ENCODE data around the gene UBR3.

UBR3 gene

GRCh38 chr2:170063456-170064235 is 236.4 kb downstream of the UBR3 start:
- no peak for DNase-seq

DNA sequence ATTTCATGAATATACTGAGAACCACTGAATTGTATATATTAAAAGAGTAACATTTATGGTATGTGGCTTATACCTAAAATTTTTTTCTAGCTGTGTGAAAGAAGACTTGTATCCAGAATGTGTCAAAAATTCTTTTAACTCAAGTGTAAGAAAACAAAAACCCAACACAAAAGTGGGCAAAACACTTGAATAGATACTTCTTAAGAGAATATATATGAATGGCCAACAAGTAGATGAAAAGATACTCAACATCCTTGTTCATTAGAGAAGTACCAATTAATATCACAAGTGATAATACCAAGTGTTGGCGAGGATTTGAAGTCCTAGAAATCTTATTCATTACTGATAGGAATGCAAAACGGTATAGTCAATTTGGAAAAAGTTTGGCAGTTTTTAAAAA is 243.5 kb downstream of the UBR3 start:
- no peak for DNase-seq

DNA sequence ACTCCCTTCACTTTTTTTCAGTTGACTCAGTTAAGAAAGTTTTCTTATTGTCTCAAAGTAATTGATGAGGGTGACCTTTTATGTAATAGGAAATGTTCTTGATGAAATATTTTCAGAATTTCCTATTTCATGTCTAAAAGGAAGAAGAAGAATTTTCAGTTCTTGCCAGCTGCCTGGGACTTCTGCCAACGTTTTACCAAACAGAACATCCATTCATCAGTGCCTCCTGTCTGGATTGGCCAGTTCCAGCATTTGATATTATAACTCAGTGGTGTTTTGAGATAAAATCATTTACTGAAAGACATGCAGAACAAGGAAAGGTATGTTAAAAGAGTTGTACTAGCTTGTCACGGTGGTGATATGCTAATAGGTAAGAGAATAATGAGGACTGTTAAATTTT is 246.0 kb downstream of the UBR3 start:
- DNase-seq: no peak

GRCh38 chr2:170076189-170076588 is 248.9 kb downstream of the UBR3 start:
- no peak for DNase-seq

DNA sequence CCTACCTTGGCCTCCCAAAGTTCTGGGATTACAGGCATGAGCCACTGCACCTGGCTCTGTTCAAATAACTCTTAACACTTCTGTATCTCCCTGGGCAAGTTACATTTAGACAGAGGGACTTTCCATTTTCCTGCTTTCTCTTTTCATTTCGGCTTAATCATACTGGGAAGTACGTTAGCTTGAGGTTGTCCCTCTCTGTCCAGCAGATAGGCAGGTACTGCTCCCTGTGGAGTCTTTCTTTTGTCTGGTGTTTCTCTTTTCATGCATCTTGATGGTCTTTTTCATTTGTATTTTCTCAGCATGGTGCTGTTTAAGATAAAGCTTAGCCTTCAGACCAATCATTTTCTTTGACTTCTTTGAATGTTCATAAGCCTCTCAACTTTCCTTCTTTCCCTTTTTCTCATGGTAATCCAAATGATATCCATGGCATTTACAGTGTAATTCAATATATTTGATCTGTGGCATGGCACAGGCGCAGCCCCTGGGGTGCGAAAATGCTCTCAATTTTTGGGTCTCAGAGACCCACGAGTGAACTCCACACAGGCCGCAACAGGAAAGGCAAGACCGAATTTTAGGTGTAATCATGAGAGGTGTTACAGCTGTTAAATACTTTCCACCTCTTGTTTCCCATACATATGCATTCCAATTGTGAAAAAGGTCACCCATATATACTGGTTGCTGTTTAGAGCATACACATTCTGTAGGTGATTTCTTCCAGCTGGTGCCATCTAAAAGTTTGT is 250.7 kb downstream of the UBR3 start:
- no peak for DNase-seq

- no peak for DNase-seq
Observed at GRCh38 chr2:170084820-170085491, 257.7 kb downstream of the UBR3 start.

- DNase-seq: no peak
Observed at GRCh38 chr2:170086117-170086688, 258.9 kb downstream of the UBR3 start.

DNA sequence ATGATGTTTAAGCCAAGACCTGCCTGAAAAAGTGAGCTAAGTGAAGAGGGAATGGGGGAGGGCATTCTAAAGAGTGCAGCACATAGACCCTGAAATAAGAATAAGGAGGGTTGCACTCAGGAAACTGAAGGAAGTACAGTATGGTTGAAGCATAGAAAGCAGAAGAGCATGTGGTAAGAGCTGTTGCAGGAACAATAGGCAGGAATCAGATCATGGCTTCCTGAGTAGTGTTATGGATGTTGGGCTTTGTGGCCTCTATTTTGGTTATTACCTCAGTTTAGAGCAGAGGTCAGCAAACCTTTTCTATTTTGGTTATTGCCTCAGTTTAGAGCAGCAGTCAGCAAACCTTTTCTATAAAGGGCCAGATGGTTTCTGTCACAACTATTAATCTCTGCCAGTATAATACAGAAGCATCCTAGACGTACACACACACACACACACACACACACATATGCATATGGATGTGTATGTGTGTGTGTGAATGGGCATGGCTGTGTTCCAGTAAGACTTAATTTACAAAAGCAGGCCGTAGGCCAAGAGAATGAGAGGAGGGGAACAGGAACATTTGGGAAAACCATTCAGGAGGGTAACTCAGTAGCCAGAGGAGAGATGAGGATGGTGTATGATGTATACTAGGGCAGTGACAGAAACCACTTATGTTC is 259.6 kb downstream of the UBR3 start:
- no peak for DNase-seq

DNA sequence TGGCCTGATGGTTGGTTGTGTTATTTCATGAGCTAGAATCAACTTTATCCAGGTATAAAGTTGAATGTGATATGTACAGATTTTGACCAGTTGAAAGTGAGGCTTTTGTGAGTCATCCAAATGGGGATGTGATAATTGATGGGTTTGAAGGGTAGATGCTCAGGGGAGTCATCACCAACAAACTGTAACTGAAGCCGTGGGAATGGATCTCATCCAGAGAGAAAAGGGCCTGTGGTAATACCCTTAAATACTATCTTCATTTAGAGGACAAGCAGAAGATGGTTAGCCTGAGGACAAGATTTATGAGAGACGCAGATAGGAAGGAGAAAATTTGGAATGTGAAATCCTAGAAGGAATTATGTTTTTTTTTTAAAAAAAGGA is 260.1 kb downstream of the UBR3 start:
- DNase-seq: no peak

DNA sequence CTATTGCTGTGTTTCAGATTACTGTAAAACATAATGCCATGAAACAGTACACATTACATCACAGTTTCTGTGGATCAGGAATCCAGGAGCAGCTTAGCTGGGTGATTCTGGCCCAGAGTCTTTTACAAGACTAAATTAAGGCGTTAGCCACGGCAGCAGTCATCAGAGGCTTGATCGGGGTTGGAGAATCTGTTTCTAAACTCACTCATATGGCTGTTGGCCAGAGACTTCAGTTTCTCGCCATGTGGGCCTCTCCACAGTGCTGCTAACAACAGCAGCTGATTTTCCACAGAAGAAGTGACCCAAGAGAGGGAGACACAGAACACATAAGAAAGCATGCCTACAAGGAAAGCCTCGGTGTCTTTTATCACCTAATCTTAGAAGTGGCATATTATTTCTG is 261.5 kb downstream of the UBR3 start:
- DNase-seq: no peak

DNA sequence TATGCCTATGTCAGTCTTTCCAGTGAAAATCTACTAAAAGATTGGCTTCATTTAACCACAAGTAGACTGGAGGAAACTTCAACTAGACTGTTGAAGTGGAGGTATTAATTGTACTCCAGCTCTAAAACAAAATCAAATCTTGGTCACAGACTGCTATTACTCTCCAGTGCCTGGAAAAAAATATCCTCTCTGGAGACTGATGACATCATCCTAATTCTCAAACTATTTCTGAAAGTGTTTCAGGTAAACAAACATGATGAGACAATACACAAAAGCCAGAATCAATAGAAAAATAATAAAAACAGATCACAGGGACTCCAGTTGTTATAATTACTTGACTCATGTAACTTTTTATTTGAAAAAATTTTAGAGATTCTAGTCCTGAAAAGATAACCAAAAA is 263.0 kb downstream of the UBR3 start:
- DNase-seq: no peak

DNA sequence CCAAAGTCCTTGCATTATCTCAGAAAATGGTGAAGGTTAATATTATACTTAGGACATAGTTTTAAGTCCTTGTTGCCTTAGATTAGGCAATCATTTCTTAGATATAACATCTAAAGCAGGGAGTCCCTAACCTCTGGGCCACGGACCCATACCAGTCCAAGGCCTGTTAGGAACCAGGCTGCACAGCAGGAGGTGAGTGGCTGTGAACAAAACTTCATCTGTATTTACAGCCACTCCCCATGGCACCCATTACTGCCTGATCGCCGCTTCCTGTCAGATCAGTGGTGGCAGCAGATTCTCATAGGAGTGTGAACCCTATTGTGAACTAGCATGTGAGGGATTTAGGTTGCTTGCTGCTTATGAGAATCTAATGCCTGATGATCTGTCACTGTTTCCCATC is 264.2 kb downstream of the UBR3 start:
- no peak for DNase-seq

GRCh38 chr2:170092436-170093060 is 265.3 kb downstream of the UBR3 start:
- DNase-seq: no peak

DNA sequence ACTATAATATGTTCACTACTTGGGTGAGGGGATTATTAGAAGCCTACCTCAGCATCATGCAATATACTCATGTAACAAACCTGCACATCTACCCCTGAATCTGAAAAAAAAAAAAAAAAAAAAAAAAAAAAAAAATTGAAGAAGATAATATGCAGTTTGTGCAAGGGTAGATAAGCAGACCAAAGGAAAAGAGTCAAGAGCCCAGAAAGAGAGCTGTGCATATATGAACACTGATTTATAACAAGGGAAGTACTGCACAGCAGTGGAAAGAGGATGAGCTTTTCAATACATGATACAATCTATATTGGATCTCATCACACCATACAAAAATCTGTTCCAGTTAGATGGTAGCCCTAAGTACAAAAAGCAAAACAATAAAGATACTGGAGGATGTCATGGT is 268.1 kb downstream of the UBR3 start:
- DNase-seq: no peak

DNA sequence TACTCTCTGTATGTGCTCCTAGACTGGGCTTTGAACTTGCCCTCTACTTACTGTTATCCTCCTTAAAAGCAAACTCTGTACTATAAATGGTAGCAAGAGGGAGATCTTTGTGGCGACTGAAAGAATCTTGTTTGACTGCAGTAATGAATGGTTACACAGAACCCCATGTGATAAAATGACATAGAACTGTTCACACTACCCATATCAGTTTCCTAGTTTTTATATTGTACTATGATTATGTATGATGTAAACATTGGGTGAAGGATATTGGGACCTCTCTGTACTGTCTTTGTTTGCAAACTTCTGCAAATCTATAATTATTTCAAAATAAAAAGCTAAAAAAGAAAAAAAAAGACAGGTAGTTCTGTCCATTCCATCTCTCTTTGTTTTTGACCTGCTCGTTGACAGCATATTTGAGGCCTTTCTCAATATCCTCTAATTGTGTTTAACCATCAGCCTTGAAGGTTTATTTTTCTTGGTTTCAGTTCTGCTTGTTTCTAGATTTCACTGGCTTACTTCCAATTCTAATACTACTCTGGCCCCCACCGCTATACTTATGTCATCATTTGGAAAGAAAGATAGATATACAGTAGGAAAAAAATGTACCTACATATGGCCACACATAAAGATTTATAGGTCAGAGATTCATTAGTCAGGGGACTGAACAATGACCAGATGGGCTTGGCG is 271.5 kb downstream of the UBR3 start:
- no peak for DNase-seq

DNA sequence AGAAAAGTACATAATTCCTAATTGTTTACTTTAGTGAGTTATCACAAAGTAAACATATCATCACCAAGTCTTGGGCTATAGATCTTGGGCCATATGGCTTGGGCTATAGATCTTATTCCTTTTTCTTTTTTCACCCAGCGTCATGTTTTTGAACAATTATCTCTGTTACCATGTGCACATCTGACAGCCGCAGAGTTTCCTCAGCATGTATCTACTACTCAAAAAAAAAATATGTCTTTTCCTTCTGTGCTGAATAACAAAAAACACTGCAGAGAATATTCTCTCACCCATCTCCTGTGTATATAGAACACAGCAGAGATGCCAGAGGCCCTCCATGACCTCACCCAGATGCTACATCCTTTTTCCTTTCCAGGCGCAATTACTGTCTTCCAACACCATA is 274.5 kb downstream of the UBR3 start:
- no peak for DNase-seq

DNA sequence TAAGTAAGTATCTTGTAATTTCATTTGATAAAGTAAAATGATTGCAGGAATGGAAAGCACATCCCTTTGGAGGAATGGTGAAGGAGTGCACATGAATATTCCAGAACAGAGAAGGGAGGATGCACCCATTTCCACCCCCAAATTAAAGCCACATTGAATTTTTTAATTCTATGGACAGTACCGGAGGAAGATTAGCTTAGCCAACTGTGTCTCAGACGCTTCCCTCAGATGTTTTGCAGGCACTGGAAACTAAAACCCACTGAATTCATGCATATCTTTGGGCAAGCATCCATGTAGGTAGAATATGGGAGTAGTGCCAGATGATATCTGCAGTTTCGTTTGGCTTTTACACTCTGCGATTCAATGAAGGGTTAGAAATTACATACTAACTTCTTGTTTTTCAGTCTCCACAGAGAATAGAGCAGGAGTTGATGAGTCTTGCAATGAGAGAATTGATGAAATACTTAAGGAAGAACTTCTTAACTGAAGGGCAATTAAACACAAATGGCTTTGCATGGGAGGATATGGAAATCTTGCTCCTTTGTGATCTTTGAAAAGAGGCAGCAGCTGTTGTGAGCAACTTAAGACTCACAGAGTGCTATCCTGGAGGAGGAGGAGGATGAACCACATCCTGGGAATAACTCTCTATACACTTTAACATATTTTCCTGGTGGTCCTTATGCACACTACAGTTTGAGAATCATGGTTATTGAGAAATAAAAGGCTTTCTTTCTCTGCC is 279.0 kb downstream of the UBR3 start:
- DNase-seq: no peak

DNA sequence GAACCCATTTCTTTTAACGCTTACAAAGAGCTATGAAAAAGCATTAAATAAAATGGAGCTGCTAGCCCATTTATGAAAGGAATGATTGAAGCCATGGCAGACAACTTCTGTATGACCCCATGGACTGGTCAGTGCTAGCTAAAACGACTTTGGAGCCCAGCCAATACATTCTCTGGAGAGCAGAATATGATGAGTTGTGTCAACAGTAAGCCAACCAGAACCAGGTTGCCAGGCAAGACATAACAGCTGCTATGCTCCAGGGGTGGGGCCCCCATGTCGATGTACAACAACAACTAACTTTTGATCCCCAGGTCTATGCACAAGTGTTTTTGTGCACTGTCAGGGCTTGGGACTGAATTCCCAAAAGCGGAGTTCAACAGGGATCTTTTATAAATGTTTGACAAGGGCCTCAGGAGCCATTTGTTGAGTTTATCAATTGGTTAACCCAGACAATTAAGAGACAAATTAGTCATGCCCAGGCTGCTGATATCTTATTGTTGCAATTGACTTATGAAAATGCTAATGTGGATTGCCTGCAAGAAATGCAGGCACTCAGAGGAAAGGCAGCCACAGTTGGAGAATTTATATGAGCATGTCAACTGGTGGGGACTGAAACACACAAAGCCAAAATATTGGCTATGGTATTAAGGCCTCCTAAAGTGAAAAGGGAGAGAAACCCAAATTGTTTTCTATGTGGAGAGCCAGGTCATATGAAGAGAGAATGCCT is 286.1 kb downstream of the UBR3 start:
- no peak for DNase-seq

DNA sequence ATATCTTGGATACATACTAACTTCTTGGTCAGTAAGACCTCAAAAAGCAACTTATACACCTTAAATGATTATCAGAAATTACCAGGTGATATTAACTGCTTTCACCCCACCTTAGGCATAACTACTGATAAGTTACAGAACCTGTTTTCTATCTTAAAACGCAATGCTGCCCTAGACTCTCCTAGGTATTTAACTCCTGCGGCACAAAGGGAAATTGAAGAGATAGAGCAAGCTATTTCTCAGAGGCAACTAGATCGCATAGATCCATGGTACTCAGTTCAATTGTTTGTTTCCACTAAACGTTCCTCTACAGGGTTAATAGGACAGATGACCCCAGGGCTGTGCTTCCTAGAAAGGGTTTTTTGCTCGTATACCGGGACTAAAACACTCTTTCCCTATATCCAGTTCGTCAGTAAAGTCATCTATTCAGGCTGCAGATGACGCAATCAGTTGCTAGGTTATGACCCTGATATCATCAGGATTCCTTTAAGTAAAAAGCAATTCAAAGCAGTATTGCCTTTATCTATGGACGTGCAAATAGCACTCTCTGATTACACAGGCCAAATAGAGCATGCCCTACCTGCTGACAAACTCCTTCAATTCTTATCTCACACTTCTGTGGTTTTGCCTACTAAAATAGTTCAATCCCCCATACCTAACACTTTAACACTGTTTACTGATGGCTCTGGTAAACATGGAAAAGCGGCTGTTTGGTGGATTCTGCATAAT is 288.4 kb downstream of the UBR3 start:
- DNase-seq: no peak

DNA sequence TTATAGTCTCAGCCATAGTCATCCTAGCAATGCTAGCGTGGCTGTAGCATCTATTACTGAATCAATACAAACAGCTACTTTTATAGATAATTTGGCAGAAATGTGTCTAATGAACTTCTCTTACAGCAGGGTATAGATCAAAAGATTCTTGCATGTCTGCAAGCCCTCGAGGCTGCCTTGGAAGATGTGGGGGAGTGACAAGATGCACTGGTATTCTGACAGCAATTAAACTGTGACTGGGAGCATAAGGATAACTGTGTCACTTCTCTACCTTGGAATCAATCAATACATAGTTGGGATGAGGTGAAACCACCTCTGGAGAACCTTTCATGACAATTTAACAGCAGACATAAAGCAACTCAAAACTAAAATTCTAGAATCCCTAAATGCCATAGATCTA is 291.4 kb downstream of the UBR3 start:
- no peak for DNase-seq

All from stimulated activated CD4-positive, alpha-beta T cell treated with anti-CD3 and anti-CD28 coated beads, Interleukin-15, amount 100 ng/mL, for 24 hours (primary cell).